Glutamatergic neuron (in vitro differentiated cells): ENCODE measurements around the gene RUBCNL. TPM values are rescaled to one million over a fixed set of nuclear protein-coding genes. Genes with fewer than 3 reads are reported as not detected.
"Not testable (repeated sequence)": the region's sequence is repeated elsewhere in the genome, so short reads cannot be mapped to it uniquely, and the experiment has no call there.

Experiments
- DNase-seq: peaks from one replicate; pipeline ENCODE4 v3.0.0; 2022
- H3K27ac Mint-ChIP-seq: one replicate; pipeline ENCODE4 v1.8.0; 2020; ENCODE audit warnings: mild to moderate bottlenecking, mixed read lengths, inconsistent platforms; ENCODE audit not compliant: unreplicated experiment
- H3K27me3 Mint-ChIP-seq: one replicate; pipeline ENCODE4 v1.8.0; 2020; ENCODE audit warnings: mild to moderate bottlenecking, moderate library complexity, mixed read lengths, inconsistent platforms; ENCODE audit not compliant: unreplicated experiment
- H3K36me3 Mint-ChIP-seq: one replicate; pipeline ENCODE4 v1.8.0; 2020; ENCODE audit warnings: mild to moderate bottlenecking, mixed read lengths, inconsistent platforms; ENCODE audit not compliant: unreplicated experiment
- H3K4me1 Mint-ChIP-seq: one replicate; pipeline ENCODE4 v1.8.0; 2020; ENCODE audit warnings: mild to moderate bottlenecking, low read depth, mixed read lengths, inconsistent platforms; ENCODE audit not compliant: unreplicated experiment
- H3K4me3 Mint-ChIP-seq: one replicate; pipeline ENCODE4 v1.8.0; 2020; ENCODE audit warnings: mild to moderate bottlenecking, mixed read lengths, inconsistent platforms; ENCODE audit not compliant: unreplicated experiment
- H3K9me3 Mint-ChIP-seq: one replicate; pipeline ENCODE4 v1.8.0; 2020; ENCODE audit warnings: mild to moderate bottlenecking, moderate library complexity, mixed read lengths, inconsistent platforms; ENCODE audit not compliant: unreplicated experiment
- CTCF ChIP-seq: fragments of 200-600 bp; sonication (generic); IDR thresholded peaks from one replicate; pipeline ENCODE4 v1.5.0; 2021; ENCODE audit not compliant: partially characterized antibody, unreplicated experiment
- total RNA-seq: library from RNA; stranded (reverse); fragmentation: NEBNext Ultra II Directional; extraction: Animal tissue kit (Norgen Biotek cat#: 25700); gene quantifications from one replicate; pipeline ENCODE4 v1.2.1, GENCODE V29; 2021; ENCODE audit not compliant: unreplicated experiment

The RUBCNL gene
- total RNA-seq, 1 donor from 2014 or later, result 1.9 TPM

GRCh38 chr13:46378411-46378810 is 8.6 kb downstream of the RUBCNL start:
- no peaks in the 10 kb centered on the region for H3K4me1 Mint-ChIP-seq
- no peak for DNase-seq
- H3K4me3 Mint-ChIP-seq, result no peak overlapping the region
- H3K27ac Mint-ChIP-seq, result no peak overlapping the region
- no peak for TF ChIP-seq CTCF
- no peaks in the 10 kb centered on the region for H3K36me3 Mint-ChIP-seq
- H3K9me3 Mint-ChIP-seq, result no peaks in the 10 kb centered on the region
- no peaks in the 10 kb centered on the region for H3K27me3 Mint-ChIP-seq

GRCh38 chr13:46377554-46377953 is 9.5 kb downstream of the RUBCNL start:
- H3K27ac Mint-ChIP-seq, result no peak overlapping the region
- TF ChIP-seq CTCF, result no peak
- no peaks in the 10 kb centered on the region for H3K4me1 Mint-ChIP-seq
- H3K27me3 Mint-ChIP-seq, result no peaks in the 10 kb centered on the region
- no peaks in the 10 kb centered on the region for H3K36me3 Mint-ChIP-seq
- no peak for DNase-seq
- H3K9me3 Mint-ChIP-seq, result no peaks in the 10 kb centered on the region
- no peak overlapping the region for H3K4me3 Mint-ChIP-seq

GRCh38 chr13:46374710-46375109 is 12.3 kb downstream of the RUBCNL start:
- H3K9me3 Mint-ChIP-seq, result no peaks in the 10 kb centered on the region
- no peaks in the 10 kb centered on the region for H3K27me3 Mint-ChIP-seq
- no peak overlapping the region for H3K4me3 Mint-ChIP-seq
- peaks cover 15% of the 10 kb centered on the region for H3K4me1 Mint-ChIP-seq
- no peaks in the 10 kb centered on the region for H3K36me3 Mint-ChIP-seq
- DNase-seq, result no peak
- H3K27ac Mint-ChIP-seq, result no peak overlapping the region
- no peak for TF ChIP-seq CTCF

- DNase-seq, result no peak
- Mint-ChIP-seq H3K9me3 (no peaks in the 10 kb centered on the region), H3K36me3 (no peaks in the 10 kb centered on the region), H3K27ac (no peak overlapping the region), H3K27me3 (no peaks in the 10 kb centered on the region), H3K4me3 (no peak overlapping the region), H3K4me1 (peaks cover 15% of the 10 kb centered on the region)
- no peak for TF ChIP-seq CTCF
Measured at GRCh38 chr13:46373623-46374022, 13.4 kb downstream of the RUBCNL start.

- not testable (repeated sequence) for H3K27ac Mint-ChIP-seq, H3K27me3 Mint-ChIP-seq, H3K9me3 Mint-ChIP-seq, DNase-seq, H3K4me3 Mint-ChIP-seq, H3K36me3 Mint-ChIP-seq
- peaks cover 15% of the 10 kb centered on the region for H3K4me1 Mint-ChIP-seq
Measured at GRCh38 chr13:46372938-46373337, 14.1 kb downstream of the RUBCNL start.

GRCh38 chr13:46372071-46372470 is 15.0 kb downstream of the RUBCNL start:
- Mint-ChIP-seq H3K4me3 (no peak overlapping the region), H3K27ac (peak overlapping the region; percentile 57), H3K36me3 (no peaks in the 10 kb centered on the region), H3K4me1 (peaks cover 15% of the 10 kb centered on the region), H3K9me3 (no peaks in the 10 kb centered on the region), H3K27me3 (no peaks in the 10 kb centered on the region)
- no peak for TF ChIP-seq CTCF
- DNase-seq, result peak; percentile 31
